GM18519 (cell line): Measurements from ENCODE around the gene HSPB9.
"Not testable (repeated sequence)": the region's sequence is repeated elsewhere in the genome, so short reads cannot be mapped to it uniquely, and the experiment has no call there.

ENCODE experiments used
- ATAC-seq: cut with Tn5 transposase; IDR thresholded peaks from one replicate; pipeline ENCODE4 v1.9.1; 2021; ENCODE audit warnings: mild to moderate bottlenecking, moderate library complexity; ENCODE audit not compliant: unreplicated experiment, low FRiP score

The HSPB9 gene

DNA sequence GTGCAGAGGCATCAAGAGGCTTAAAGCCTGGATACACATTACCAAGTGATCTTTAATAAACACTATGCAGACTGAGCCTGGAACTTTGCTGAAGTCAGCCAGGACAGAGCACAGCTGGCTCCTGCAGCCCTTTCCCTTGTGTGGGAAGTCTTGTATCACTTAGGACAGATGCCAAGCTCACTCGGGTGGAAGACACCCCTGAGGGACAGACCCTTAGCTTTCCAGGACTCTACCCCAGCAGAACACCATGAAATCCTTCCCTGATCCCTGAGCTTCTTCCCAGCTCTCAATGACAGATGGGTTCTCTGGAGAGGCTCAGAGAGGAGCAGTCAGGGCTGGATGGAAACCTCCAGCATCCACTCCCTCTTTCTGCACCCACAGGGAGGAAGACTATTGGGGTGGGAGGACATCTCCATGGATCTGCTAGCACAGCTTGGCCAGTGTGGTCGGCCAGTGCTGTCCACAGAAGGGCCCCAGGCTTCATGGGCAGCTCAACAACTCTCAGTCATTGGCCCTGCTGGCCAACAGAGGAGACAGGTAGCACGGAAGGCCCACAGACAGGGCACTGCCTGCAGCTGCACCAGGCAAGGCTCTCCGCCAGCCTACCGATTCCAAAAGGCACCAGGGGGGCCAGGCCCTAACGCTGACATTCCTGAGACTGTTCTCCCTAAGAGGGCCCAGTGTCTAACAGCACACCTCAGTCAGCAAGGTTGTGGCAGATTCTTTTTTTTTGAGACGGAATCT is 16.3 kb downstream of the HSPB9 start:
- ATAC-seq = no peak

- not testable (repeated sequence) for ATAC-seq
Measured at GRCh38 chr17:42140690-42141089, 18.1 kb downstream of the HSPB9 start.

GRCh38 chr17:42141382-42141781 is 18.8 kb downstream of the HSPB9 start:
- ATAC-seq = no peak

GRCh38 chr17:42142371-42142896 is 19.8 kb downstream of the HSPB9 start:
- ATAC-seq = no peak

- not testable (repeated sequence) for ATAC-seq
Measured at GRCh38 chr17:42143138-42143537, 20.5 kb downstream of the HSPB9 start.

GRCh38 chr17:42146911-42147607 is 24.5 kb downstream of the HSPB9 start:
- no peak for ATAC-seq

DNA sequence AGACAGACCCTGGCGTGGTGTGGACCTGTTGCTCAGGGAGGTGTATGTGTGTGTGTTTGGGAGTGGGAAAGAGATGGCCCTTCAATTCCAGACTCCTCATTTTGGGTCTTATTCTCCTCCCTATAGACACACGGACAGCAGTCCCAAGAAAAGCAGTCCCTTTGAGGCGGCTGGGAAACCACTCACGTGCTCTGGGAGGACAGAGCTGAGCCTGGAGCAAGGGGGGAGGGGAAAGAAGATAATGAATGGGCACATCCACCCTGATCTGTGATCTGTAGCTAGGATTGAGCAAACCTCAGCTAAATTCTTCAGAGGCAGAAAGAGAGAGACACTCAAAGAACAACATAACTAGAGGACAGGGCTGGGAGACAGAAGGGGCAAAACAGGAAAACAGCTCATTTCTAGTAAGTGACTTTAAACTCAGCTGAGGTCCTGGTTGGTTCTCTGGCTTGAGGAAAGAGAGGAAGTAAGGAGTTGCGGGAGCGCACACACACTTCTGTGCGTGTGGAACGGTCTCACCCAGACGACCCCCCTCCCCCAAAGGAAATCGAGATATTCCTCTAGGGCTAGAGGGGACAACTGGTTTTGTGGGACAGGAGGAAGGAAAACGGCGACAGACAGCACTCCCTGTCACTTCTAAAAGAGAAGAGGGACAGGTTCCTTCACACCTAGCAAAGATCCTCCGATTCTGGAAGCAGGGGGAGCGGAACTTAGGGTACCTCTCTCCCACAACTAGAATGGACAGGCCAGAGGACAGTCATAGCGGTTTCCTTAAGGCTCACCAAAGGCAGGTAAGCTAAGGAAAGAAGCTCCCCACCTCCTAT is 31.5 kb downstream of the HSPB9 start:
- ATAC-seq = no peak

DNA sequence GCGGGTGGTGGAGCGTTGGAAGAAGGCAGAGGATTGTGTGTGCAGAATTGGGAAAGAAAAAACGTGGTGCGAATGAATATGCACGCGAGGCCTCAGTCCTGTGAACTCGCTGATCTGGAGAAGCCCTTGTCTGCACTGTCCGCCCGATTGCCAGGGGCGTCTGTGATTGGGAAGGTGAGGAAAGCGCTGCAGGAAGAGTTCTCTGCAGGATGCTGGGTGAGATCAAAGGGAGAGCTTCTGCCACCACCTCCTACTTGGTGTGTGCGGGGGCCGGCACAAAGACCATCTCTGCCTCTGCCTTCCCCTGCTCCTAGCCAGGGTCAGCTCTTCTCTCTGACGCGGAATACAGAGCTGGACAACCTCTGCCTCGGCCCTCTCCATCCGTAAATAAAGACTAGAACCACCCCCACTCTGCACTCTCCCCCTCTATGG is 33.0 kb downstream of the HSPB9 start:
- no peak for ATAC-seq

DNA sequence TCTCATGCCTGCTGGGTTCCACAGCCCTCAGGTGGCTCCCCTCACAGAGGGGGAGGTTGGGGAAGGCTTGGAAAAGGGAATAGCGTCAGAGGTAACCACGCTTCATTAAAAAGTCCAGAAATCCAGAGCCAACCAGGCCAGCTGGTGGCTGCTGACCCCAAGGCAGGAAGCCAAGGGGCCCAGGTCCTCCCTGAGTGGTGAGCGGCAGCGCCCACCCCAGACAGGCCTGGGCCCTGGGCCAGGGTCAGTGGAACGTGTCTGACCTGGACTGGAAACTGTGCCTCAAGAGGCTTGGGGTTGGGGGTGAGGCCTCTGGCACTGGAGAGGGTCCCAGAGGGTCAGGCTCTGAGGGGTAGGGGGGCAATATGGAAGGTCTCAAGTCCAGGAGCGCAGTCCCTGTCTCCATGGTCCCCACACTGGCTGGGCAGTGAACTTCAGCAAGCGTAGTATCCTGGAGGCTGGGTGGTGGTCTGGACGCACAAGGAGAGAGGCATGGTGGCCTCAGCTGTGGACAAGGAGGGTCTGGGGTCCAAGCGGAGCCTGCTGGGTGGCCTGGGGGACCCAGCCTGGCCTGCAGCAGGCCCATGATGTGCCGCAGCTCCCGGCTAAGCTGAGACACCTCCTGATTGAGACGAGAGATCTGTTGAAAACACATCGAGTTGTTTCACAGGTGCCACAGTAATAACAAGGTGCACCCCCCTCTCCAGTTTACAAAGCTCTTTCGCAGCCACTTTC is 37.4 kb downstream of the HSPB9 start:
- no peak for ATAC-seq

DNA sequence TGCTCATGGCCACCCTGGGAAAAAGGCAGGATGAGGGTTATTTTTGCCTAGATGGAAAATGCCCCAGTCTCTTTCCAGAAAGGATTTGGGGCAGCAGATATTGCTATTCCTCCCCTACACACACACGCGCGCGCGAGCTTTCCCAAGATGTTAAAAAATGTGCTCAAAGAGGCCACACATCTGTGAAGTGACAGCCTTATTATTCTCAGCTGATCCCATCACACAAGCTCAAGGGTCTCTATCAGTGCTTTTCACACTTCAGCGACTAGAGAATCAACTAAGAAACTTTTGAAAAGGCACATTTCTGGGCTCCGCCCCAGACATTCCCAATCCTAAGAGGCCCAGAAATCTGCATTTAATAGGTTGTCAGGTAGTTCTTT is 37.9 kb downstream of the HSPB9 start:
- no peak for ATAC-seq

- ATAC-seq = no peak
Measured at GRCh38 chr17:42163113-42163512, 40.5 kb downstream of the HSPB9 start.

DNA sequence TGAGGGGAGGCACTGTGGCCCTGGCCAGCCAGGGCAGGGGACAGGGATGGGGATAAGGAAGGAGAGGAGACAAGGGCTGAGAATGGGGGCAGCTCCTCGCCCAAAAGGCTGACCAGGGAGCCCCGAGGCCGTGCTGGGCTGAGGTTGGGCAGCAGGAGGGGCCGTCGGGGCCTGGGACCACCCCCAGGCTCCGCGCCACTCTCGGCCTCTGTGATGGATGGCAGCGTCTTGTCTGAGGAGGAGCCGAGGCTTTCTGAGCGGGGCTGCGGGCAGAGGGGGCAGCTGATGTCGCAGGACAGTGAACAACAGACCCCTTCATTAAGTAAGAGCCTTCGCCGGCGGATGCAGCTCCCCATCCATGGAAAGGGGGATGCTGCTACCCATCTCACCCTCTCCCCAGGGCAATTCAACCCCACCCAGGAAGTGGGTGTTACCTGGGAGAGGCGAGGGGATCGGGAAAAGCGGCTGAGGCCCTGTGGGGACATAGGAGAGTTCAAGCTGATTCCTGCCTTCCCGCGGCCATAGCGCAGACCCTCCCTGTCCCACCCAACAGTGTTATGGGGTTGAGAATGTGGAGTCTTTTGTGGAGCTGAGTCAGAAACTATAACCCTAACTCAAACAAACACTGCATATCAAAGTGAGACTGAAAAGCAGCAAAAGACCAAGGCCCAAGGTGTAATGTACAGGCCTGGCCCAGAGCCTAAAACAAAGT is 41.2 kb downstream of the HSPB9 start:
- no peak for ATAC-seq

DNA sequence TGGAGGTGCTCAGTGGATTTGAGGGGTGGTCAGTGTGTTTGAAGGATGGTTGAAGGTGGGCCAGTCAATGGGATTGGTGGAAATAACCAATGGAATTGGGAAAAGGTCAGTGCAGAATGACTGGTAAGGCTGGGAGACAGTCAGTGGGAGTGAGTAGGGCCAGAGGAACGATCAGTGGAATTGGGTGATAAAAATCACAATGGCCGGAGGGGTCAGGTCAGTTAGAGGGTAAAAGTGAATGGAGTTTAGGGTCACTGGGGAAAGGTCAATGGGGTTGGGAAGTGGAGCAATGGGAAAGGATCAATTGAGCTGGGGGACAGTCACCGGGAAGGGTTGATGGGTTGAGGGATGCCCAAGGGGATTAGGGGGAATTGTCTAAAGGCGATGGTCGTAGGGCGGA is 43.1 kb downstream of the HSPB9 start:
- no peak for ATAC-seq

DNA sequence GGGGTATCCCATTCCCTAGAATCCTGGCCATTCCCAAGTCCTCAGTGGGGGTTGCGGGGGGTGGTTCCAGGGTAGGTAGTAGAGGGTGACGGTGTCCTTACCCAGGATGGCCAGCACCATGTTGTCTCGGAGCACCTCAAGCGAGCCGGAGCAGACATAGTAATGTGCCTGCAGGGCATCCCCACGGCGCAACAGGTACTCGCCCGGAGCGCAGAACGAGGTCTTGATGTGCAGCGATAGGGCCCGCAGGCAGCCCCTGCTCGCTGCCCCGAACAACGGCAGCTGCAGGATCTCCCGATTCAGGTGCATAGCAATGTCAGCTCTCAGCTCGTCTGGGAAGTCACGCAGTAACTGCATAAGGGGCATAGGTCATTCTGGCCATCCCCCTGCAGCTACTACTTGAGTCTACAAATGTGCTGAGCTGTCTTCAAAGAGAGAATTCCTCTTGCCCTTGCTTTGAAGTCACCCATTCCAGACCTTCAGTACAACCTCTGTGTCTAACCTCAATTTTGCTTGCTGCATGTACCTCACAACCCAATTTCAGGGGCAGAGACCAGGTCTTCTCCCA is 43.7 kb downstream of the HSPB9 start:
- ATAC-seq = no peak

DNA sequence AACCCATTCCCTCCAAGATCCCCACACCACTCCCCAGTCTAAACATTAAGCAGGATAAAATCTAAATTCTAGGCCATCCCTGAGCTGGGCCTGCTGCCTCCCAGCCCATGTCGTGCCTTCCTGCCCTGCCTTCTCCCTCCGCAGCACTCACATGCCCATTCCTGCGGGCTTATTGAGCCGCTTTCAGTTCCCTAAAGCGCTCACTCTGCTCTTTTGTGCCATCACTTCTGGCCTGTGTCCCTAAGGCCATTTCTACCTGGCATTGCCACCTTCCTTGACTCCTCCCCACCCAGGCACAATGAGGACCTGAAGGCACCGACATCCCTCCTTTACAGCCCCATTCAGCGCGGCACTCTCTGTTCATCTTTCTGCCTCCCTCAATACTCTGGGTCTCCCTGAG is 45.2 kb downstream of the HSPB9 start:
- ATAC-seq = no peak

DNA sequence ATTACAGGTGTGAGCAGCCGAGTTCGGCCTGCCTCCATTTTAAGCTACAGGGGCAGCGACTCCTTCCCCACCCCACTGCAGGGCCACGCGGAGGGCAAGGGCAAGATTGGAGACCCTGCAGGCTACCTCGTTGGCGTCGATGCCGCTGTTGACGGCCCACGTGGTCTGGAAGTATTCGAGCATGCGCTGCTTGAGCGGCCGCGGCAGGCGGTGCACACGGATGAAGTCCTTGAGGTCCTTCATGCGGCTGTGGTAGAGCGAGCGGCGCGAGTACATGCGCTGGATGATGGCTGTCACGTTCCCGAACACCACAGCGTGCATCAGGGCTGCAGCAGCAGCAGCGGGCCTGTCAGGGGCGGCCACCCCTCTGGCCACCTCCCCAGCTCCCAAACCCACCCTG is 46.7 kb downstream of the HSPB9 start:
- ATAC-seq = no peak

DNA sequence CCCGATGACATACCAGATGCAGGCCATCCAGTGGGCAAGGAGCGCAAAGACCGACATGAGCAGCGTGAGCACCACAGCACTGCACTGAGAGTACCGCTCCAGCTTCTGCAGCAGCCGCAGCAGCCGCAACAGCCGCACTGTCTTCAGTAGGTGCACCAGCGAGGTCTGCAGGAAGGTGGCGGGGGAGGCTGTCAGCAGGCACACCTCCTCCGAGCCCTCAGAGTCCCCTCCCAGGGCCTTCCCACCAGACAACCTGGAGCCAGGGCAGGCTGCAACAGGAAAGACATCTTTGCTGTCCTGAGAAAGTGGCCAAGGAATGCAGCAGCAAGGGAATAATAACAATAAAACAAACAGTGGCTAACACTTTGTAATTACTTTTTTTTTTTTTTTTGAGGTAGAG is 49.2 kb downstream of the HSPB9 start:
- no peak for ATAC-seq
